ENCODE results near the gene KRTCAP2.

GRCh38 chr1:155178441-155179111 is 5.5 kb upstream of the KRTCAP2 start:
- TF ChIP-seq EZH2 (IDR thresholded peaks at IDR 0.05; ENCODE audit: insufficient read depth, poor library complexity, severe bottlenecking) (no peak), EZH2phosphoT487 (IDR thresholded peaks at IDR 0.05; ENCODE audit: insufficient read depth, low read depth) (no peak)
